ENCODE results near the gene ELAVL2. TPM values are rescaled to one million over a fixed set of nuclear protein-coding genes. Genes with fewer than 3 reads are reported as not detected.
"Not testable (repeated sequence)": the region's sequence is repeated elsewhere in the genome, so short reads cannot be mapped to it uniquely, and the experiment has no call there.

The ELAVL2 gene
- total and polyA plus RNA-seq, 9 of the 15 experiments (the other 6 are each of a cell fraction or from before 2014, with no cell fraction given) = not detected

DNA sequence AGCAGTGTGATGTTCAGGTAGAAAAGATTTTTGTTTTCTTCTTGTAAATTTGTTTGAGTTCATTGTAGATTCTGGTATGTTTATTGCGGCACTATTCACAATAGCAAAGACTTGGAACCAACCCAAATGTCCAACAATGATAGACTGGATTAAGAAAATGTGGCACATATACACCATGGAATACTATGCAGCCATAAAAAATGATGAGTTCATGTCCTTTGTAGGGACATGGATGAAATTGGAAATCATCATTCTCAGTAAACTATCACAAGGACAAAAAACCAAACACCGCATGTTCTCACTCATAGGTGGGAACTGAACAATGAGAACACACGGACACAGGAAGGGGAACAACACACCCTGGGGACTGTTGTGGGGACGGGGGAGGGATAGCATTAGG lies 103.0 kb downstream of the ELAVL2 start:
- POLR2A ChIA-PET; intact Hi-C loops (cut with micrococcal nuclease); H3K4me3 ChIP-seq; H3K9ac ChIP-seq (ENCODE audit: insufficient read depth in 1 of 2, low read depth in 2 of 2, low read length in 2 of 2); H3K4me1 ChIP-seq (replicated peaks in 1 of 2; ENCODE audit: control insufficient read depth in 2 of 2, insufficient read depth in 2 of 2, low read length in 2 of 2); ATAC-seq; FAIRE-seq; H4K20me1 ChIP-seq (replicated peaks; ENCODE audit: control insufficient read depth, insufficient read depth, low read length); BruUV-seq (replicated peaks); H2AFZ ChIP-seq (ENCODE audit: low read depth, low read length); H3K9me3 ChIP-seq (replicated peaks; ENCODE audit: control insufficient read depth, insufficient read depth, low read depth, low read length); DNase-seq (ENCODE audit: extremely low read depth in 1 of 4, low spot score in 3 of 4); H3K27me3 ChIP-seq (ENCODE audit: control insufficient read depth in 2 of 2, insufficient read depth in 2 of 2, low read length in 2 of 2); H3K4me2 ChIP-seq (ENCODE audit: insufficient read depth, low read length); in situ Hi-C loops (cut with MboI); CTCF ChIA-PET (ENCODE audit: low intra/inter-chr PET ratio); H3K79me2 ChIP-seq (ENCODE audit: control insufficient read depth, insufficient read depth, low read length); H3K36me3 ChIP-seq (ENCODE audit: control insufficient read depth, insufficient read depth, low read length); H3K9me1 ChIP-seq (ENCODE audit: control insufficient read depth, insufficient read depth, low read length); H3K27ac ChIP-seq (ENCODE audit: extremely low read depth, low read depth, low read length): not testable (repeated sequence)
- no CpG with 5 or more reads among the region's 4 CpGs for WGBS (ENCODE audit: insufficient coverage, low coverage, missing lambda C conversion rate)

DNA sequence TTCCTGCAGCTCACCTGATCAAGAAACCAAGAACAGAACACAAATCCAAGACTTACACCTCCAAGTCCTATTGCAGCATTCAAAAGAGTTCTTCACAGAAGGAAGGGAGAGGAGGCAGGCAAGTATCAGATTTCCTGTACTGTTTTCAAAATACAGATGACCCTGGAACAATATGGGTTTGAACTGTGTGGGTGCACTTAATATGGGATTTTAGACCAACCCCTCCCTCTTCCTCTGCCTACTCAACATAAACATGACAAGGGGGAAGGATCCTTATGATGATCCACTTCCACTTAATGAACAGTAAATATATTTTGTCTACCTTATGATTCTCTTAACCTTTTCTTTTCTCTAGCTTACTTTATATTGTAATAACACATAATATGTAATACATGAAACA lies 104.6 kb downstream of the ELAVL2 start:
- H3K79me2 ChIP-seq (ENCODE audit: control insufficient read depth, insufficient read depth, low read length) = no peaks in the 10 kb centered on the region
- in situ Hi-C loops (cut with MboI) = no loop called here
- no peak overlapping the region for H3K4me2 ChIP-seq (ENCODE audit: insufficient read depth, low read length)
- H3K9ac ChIP-seq (ENCODE audit: insufficient read depth in 1 of 2, low read depth in 2 of 2, low read length in 2 of 2) = no peak overlapping the region
- H3K4me3 ChIP-seq = no peak overlapping the region
- DNase-seq (ENCODE audit: extremely low read depth in 1 of 4, low spot score in 3 of 4) = no peak
- BruUV-seq (replicated peaks) = no TSS peak
- H3K36me3 ChIP-seq (ENCODE audit: control insufficient read depth, insufficient read depth, low read length) = no peaks in the 10 kb centered on the region
- H4K20me1 ChIP-seq (replicated peaks; ENCODE audit: control insufficient read depth, insufficient read depth, low read length) = no peaks in the 10 kb centered on the region
- no peak for FAIRE-seq
- ChIA-PET POLR2A (no interaction called here), CTCF (ENCODE audit: low intra/inter-chr PET ratio) (no interaction called here)
- ATAC-seq = no peak
- H2AFZ ChIP-seq (ENCODE audit: low read depth, low read length) = no peak overlapping the region
- H3K27ac ChIP-seq (ENCODE audit: extremely low read depth, low read depth, low read length) = no peak overlapping the region
- H3K27me3 ChIP-seq (ENCODE audit: control insufficient read depth in 2 of 2, insufficient read depth in 2 of 2, low read length in 2 of 2) = no peaks in the 10 kb centered on the region
- no peaks in the 10 kb centered on the region for H3K4me1 ChIP-seq (replicated peaks in 1 of 2; ENCODE audit: control insufficient read depth in 2 of 2, insufficient read depth in 2 of 2, low read length in 2 of 2)
- intact Hi-C loops (cut with micrococcal nuclease) = no loop called here
- no peaks in the 10 kb centered on the region for H3K9me1 ChIP-seq (ENCODE audit: control insufficient read depth, insufficient read depth, low read length)
- no peaks in the 10 kb centered on the region for H3K9me3 ChIP-seq (replicated peaks; ENCODE audit: control insufficient read depth, insufficient read depth, low read depth, low read length)
- TF ChIP-seq, protein P1, sequence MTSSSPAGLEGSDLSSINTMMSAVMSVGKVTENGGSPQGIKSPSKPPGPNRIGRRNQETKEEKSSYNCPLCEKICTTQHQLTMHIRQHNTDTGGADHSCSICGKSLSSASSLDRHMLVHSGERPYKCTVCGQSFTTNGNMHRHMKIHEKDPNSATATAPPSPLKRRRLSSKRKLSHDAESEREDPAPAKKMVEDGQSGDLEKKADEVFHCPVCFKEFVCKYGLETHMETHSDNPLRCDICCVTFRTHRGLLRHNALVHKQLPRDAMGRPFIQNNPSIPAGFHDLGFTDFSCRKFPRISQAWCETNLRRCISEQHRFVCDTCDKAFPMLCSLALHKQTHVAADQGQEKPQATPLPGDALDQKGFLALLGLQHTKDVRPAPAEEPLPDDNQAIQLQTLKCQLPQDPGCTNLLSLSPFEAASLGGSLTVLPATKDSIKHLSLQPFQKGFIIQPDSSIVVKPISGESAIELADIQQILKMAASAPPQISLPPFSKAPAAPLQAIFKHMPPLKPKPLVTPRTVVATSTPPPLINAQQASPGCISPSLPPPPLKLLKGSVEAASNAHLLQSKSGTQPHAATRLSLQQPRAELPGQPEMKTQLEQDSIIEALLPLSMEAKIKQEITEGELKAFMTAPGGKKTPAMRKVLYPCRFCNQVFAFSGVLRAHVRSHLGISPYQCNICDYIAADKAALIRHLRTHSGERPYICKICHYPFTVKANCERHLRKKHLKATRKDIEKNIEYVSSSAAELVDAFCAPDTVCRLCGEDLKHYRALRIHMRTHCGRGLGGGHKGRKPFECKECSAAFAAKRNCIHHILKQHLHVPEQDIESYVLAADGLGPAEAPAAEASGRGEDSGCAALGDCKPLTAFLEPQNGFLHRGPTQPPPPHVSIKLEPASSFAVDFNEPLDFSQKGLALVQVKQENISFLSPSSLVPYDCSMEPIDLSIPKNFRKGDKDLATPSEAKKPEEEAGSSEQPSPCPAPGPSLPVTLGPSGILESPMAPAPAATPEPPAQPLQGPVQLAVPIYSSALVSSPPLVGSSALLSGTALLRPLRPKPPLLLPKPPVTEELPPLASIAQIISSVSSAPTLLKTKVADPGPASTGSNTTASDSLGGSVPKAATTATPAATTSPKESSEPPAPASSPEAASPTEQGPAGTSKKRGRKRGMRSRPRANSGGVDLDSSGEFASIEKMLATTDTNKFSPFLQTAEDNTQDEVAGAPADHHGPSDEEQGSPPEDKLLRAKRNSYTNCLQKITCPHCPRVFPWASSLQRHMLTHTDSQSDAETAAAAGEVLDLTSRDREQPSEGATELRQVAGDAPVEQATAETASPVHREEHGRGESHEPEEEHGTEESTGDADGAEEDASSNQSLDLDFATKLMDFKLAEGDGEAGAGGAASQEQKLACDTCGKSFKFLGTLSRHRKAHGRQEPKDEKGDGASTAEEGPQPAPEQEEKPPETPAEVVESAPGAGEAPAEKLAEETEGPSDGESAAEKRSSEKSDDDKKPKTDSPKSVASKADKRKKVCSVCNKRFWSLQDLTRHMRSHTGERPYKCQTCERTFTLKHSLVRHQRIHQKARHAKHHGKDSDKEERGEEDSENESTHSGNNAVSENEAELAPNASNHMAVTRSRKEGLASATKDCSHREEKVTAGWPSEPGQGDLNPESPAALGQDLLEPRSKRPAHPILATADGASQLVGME (CRISPR knock-in tag; IDR thresholded peaks at IDR 0.05) = no peak
- no peak for TF ChIP-seq CREM (IDR thresholded peaks at IDR 0.05; ENCODE audit: low read depth)
- TF ChIP-seq, protein P2, sequence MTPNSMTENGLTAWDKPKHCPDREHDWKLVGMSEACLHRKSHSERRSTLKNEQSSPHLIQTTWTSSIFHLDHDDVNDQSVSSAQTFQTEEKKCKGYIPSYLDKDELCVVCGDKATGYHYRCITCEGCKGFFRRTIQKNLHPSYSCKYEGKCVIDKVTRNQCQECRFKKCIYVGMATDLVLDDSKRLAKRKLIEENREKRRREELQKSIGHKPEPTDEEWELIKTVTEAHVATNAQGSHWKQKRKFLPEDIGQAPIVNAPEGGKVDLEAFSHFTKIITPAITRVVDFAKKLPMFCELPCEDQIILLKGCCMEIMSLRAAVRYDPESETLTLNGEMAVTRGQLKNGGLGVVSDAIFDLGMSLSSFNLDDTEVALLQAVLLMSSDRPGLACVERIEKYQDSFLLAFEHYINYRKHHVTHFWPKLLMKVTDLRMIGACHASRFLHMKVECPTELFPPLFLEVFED (CRISPR knock-in tag; conservative IDR thresholded peaks at IDR 0.05) = no peak
- no peak for TF ChIP-seq MYBL2 (IDR thresholded peaks at IDR 0.05; ENCODE audit: low read depth)
- no peak for TF ChIP-seq MYBL2 (CRISPR knock-in tag; IDR thresholded peaks at IDR 0.05; ENCODE audit: borderline replicate concordance)
- TF ChIP-seq RUNX1 (IDR thresholded peaks at IDR 0.05; ENCODE audit: low read depth) = no peak
- TF ChIP-seq ARID1B (IDR thresholded peaks at IDR 0.05) = no peak
